MM.1S (cell line): Measurements from ENCODE around the gene PNPLA7.

Source experiments
- DNase-seq: peaks from one replicate; pipeline ENCODE4 v3.0.0-alpha.2; 2015
- H2AFZ ChIP-seq: fragments of 300-600 bp; sonication (generic); 2 replicates; pipeline ENCODE4 v1.6.0; 2016; ENCODE audit warnings: antibody characterized with exemption, low read length
- H3F3A ChIP-seq: fragments of 300-600 bp; sonication (generic); 2 replicates; pipeline ENCODE4 v1.6.1; 2016; ENCODE audit warnings: mild to moderate bottlenecking, antibody characterized with exemption, low read length, moderate library complexity, mixed read lengths; ENCODE audit not compliant: insufficient read depth
- H3K27ac ChIP-seq: fragments of 300-600 bp; sonication (generic); 2 replicates; pipeline ENCODE4 v1.5.1; 2016; ENCODE audit warnings: mild to moderate bottlenecking, low read length
- H3K27me3 ChIP-seq: fragments of 300-600 bp; sonication (generic); replicated peaks from 2 replicates; pipeline ENCODE4 v1.6.0; 2016; ENCODE audit warnings: low read length; ENCODE audit not compliant: insufficient read depth
- H3K36me3 ChIP-seq: fragments of 300-600 bp; sonication (generic); replicated peaks from 2 replicates; pipeline ENCODE4 v1.6.1; 2016; ENCODE audit warnings: mild to moderate bottlenecking, low read length, mixed read lengths; ENCODE audit not compliant: insufficient read depth
- H3K4me1 ChIP-seq: fragments of 300-600 bp; sonication (generic); 2 replicates; pipeline ENCODE4 v1.6.1; 2016; ENCODE audit warnings: low read length, mixed read lengths
- H3K4me2 ChIP-seq: fragments of 300-600 bp; sonication (generic); 2 replicates; pipeline ENCODE4 v1.6.0; 2016; ENCODE audit warnings: low read depth, low read length
- H3K4me3 ChIP-seq: fragments of 300-600 bp; sonication (generic); 2 replicates; pipeline ENCODE4 v1.5.1; 2016; ENCODE audit warnings: low read length, mixed read lengths
- H3K79me2 ChIP-seq: fragments of 300-600 bp; sonication (generic); 2 replicates; pipeline ENCODE4 v1.6.1; 2016; ENCODE audit warnings: mixed run types, low read length, mixed read lengths
- H3K9ac ChIP-seq: fragments of 300-600 bp; sonication (generic); 2 replicates; pipeline ENCODE4 v1.6.1; 2016; ENCODE audit warnings: low read length, mixed read lengths
- H3K9me2 ChIP-seq: fragments of 300-600 bp; sonication (generic); replicated peaks from 2 replicates; pipeline ENCODE4 v1.6.1; 2016; ENCODE audit warnings: mild to moderate bottlenecking, low read length, mixed read lengths; ENCODE audit not compliant: insufficient read depth
- H3K9me3 ChIP-seq: fragments of 300-600 bp; sonication (generic); replicated peaks from 2 replicates; pipeline ENCODE4 v1.6.1; 2016; ENCODE audit warnings: mild to moderate bottlenecking, low read length, mixed read lengths; ENCODE audit not compliant: insufficient read depth
- H4K20me1 ChIP-seq: fragments of 300-600 bp; sonication (generic); 2 replicates; pipeline ENCODE4 v1.6.1; 2016; ENCODE audit warnings: mild to moderate bottlenecking, low read length, moderate library complexity, mixed read lengths; ENCODE audit not compliant: insufficient read depth
- CTCF ChIP-seq: fragments of 300-600 bp; sonication (generic); IDR thresholded peaks from 2 replicates; pipeline ENCODE4 v1.5.1; 2016; ENCODE audit warnings: antibody characterized with exemption, low read length, mixed read lengths
- EZH2 ChIP-seq: fragments of 300-600 bp; sonication (generic); optimal IDR thresholded peaks from 2 replicates; pipeline ENCODE3; 2017; ENCODE audit warnings: low read depth, mild to moderate bottlenecking, antibody characterized with exemption, low read length, mixed read lengths
- EZH2phosphoT487 ChIP-seq: fragments of 300-600 bp; sonication (generic); IDR thresholded peaks from 2 replicates; pipeline ENCODE4 v1.6.1; 2018; ENCODE audit warnings: antibody characterized with exemption, low read length

The PNPLA7 gene

GRCh38 chr9:137454597-137455358 is 95.4 kb downstream of the PNPLA7 start:
- Histone ChIP-seq H3K4me1 (peaks cover 11% of the 10 kb centered on the region; the same call in 1 of the 2 replicates), H3K36me3 (no peaks in the 10 kb centered on the region; the same call in 1 of the 2 replicates), H3K4me2 (peak overlapping the region; percentile 90), H3K27ac (no peak overlapping the region), H3K9me3 (no peaks in the 10 kb centered on the region), H4K20me1 (no peaks in the 10 kb centered on the region), H3K9me2 (no peaks in the 10 kb centered on the region), H3K4me3 (peak overlapping the region; percentile 61), H2AFZ (peak overlapping the region; percentile 81), H3K27me3 (no peaks in the 10 kb centered on the region), H3K9ac (peak overlapping the region; percentile 52; the same call in 1 of the 2 replicates), H3K79me2 (peaks cover 5% of the 10 kb centered on the region; the same call in 1 of the 2 replicates), H3F3A (no peaks in the 10 kb centered on the region)
- DNase-seq: no peak
- TF ChIP-seq EZH2phosphoT487 (no peak), CTCF (no peak), EZH2 (no peak)

- H3K27me3 ChIP-seq: no peaks in the 10 kb centered on the region
- H3K4me3 ChIP-seq: peak overlapping the region; percentile 61
- no peak overlapping the region for H3K27ac ChIP-seq
- no peak for TF ChIP-seq CTCF
- TF ChIP-seq EZH2: no peak
- TF ChIP-seq EZH2phosphoT487: no peak
- no peaks in the 10 kb centered on the region for H3K9me3 ChIP-seq
- H3K4me1 ChIP-seq: peaks cover 8% of the 10 kb centered on the region; the same call in 1 of the 2 replicates
- peaks cover 5% of the 10 kb centered on the region; the same call in 1 of the 2 replicates for H3K79me2 ChIP-seq
- H3K36me3 ChIP-seq: no peaks in the 10 kb centered on the region; the same call in 1 of the 2 replicates
- H4K20me1 ChIP-seq: no peaks in the 10 kb centered on the region
- H2AFZ ChIP-seq: peak overlapping the region; percentile 81
- H3F3A ChIP-seq: no peaks in the 10 kb centered on the region
- no peaks in the 10 kb centered on the region for H3K9me2 ChIP-seq
- H3K9ac ChIP-seq: peak overlapping the region; percentile 52; the same call in 1 of the 2 replicates
- peak overlapping the region; percentile 90 for H3K4me2 ChIP-seq
- peak; percentile 33 for DNase-seq
Measured at GRCh38 chr9:137454145-137454596, 96.0 kb downstream of the PNPLA7 start.

- no peaks in the 10 kb centered on the region; the same call in 1 of the 2 replicates for H3K36me3 ChIP-seq
- H3K9me2 ChIP-seq: no peaks in the 10 kb centered on the region
- H3K4me2 ChIP-seq: no peak overlapping the region
- no peaks in the 10 kb centered on the region for H3K27me3 ChIP-seq
- H3K79me2 ChIP-seq: peaks cover 5% of the 10 kb centered on the region; the same call in 1 of the 2 replicates
- no peaks in the 10 kb centered on the region for H4K20me1 ChIP-seq
- H3K9me3 ChIP-seq: no peaks in the 10 kb centered on the region
- no peak overlapping the region for H3K4me3 ChIP-seq
- H3F3A ChIP-seq: no peaks in the 10 kb centered on the region
- H3K9ac ChIP-seq: no peak overlapping the region
- DNase-seq: peak; percentile 43
- TF ChIP-seq EZH2 (no peak), CTCF (no peak), EZH2phosphoT487 (no peak)
- H2AFZ ChIP-seq: no peak overlapping the region
- no peak overlapping the region for H3K27ac ChIP-seq
- H3K4me1 ChIP-seq: peaks cover 8% of the 10 kb centered on the region; the same call in 1 of the 2 replicates
Measured at GRCh38 chr9:137453643-137454081, 96.5 kb downstream of the PNPLA7 start.
